Measurements from ENCODE around the gene GALNT17. TPM values are rescaled to one million over a fixed set of nuclear protein-coding genes. Genes with fewer than 3 reads are reported as not detected.

GALNT17 gene
- total RNA-seq, 2 experiments from 2014 or later, result not detected

DNA sequence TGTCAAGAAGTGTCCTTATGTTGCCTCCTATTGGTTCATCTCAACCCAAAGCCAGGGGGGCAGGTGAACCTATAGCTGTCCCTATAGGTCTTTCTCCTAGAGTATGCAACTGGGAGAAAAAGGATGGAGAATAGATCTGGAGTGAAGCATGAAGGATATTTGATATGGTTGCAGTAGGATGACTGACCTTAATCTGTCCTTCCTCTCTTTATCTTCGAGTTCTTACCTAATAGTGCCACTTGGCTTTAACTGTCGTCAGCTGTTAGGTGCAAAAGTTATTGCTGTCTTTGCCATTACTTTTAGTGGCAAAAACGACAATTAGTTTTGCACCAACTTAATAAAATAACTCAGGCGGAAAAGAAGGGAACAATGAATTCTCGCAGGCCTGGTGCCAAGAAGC is 196.0 kb downstream of the GALNT17 start:
- no peak overlapping the region for H3K27ac Mint-ChIP-seq
- H3K36me3 Mint-ChIP-seq (ENCODE audit: low read depth), result no peaks in the 10 kb centered on the region
- H3K4me3 Mint-ChIP-seq, result no peak overlapping the region
- no peak for DNase-seq
- H3K9me3 Mint-ChIP-seq, result peaks cover 14% of the 10 kb centered on the region
- ChIA-PET CTCF (no interaction called here), POLR2A (no interaction called here)
- no peaks in the 10 kb centered on the region for H3K4me1 Mint-ChIP-seq
- H3K27me3 Mint-ChIP-seq, result no peaks in the 10 kb centered on the region

DNA sequence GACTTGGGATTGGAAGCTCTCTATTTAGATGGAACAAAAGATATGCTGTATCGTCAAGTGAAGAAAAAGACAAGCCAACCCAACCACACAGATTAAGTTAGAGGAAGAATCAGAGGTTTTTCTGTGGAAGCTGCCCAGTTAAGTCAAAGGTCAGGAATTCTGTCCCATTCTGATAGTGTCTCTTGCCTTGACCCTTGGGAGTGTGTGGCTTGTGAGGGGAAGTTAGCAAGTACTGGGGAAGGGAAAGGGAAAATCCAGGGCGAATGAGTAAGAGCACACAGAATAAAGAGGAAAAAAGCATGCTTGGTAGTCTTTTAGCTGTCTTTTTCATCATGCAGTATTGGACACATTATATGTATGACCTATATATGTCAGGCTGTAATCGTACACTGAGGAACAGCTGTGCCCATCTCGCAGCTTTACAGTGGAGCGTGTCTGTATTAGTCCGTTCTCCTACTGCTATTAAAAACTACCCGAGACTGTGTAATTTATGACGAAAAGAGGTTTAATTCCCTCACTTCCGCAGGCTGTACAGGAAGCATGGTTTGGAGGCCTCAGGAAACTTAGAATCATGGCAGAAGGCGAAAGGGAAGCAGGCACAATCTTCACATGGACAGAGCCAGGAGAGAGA is 197.2 kb downstream of the GALNT17 start:
- H3K36me3 Mint-ChIP-seq (ENCODE audit: low read depth), result no peaks in the 10 kb centered on the region
- no peak overlapping the region for H3K4me3 Mint-ChIP-seq
- H3K9me3 Mint-ChIP-seq, result peaks cover 14% of the 10 kb centered on the region
- DNase-seq, result no peak
- ChIA-PET CTCF (no interaction called here), POLR2A (interaction anchor here (0.5 kb wide), 1 partner anchor 737 kb away, joined by 5 read pairs; no protein-coding TSS in a partner anchor)
- no peaks in the 10 kb centered on the region for H3K4me1 Mint-ChIP-seq
- no peaks in the 10 kb centered on the region for H3K27me3 Mint-ChIP-seq
- no peak overlapping the region for H3K27ac Mint-ChIP-seq

DNA sequence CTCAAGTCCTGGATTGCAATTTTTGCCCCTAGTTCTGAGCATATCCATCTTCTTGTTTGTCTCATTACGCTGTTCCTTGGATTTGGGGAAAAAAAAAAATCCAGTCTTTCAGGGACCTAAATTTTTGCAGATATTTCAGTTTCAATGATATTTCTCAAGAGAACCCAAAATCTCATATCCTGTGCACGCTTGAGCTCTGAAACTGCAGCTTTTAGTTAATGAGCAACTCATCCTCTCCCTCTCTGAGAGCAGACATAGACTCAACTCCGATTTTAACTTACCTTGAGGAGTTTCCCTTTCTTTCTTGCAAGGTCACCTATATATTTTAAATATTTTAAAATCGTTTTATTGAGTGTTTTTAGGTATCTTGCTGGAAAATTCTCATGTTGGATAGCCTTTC is 200.3 kb downstream of the GALNT17 start:
- no peaks in the 10 kb centered on the region for H3K36me3 Mint-ChIP-seq (ENCODE audit: low read depth)
- H3K4me3 Mint-ChIP-seq, result no peak overlapping the region
- ChIA-PET POLR2A (no interaction called here), CTCF (no interaction called here)
- H3K27ac Mint-ChIP-seq, result no peak overlapping the region
- H3K4me1 Mint-ChIP-seq, result no peaks in the 10 kb centered on the region
- H3K9me3 Mint-ChIP-seq, result peaks cover 18% of the 10 kb centered on the region
- no peaks in the 10 kb centered on the region for H3K27me3 Mint-ChIP-seq
- DNase-seq, result no peak

DNA sequence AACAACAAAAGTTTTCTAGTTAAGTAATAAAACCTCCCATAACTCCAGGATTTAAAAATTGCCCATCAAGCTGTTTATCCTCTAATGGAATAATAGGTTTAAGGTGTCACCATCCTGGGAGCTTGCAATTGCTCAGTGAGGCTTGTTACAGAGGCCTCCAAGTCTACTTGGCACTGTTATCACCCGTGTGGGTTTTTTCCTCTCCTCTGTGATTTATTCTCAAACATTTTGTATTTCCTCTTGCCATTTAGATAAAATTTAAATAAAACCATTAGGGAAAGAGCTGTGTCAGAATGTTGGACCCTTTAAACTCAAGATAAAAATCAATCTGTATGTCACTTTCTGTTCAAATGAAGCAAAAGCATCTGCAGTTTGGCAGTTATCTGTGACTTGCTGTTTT is 202.6 kb downstream of the GALNT17 start:
- peaks cover 25% of the 10 kb centered on the region for H3K9me3 Mint-ChIP-seq
- ChIA-PET POLR2A (no interaction called here), CTCF (no interaction called here)
- no peak overlapping the region for H3K4me3 Mint-ChIP-seq
- no peak for DNase-seq
- no peaks in the 10 kb centered on the region for H3K36me3 Mint-ChIP-seq (ENCODE audit: low read depth)
- no peaks in the 10 kb centered on the region for H3K27me3 Mint-ChIP-seq
- H3K27ac Mint-ChIP-seq, result no peak overlapping the region
- no peaks in the 10 kb centered on the region for H3K4me1 Mint-ChIP-seq

DNA sequence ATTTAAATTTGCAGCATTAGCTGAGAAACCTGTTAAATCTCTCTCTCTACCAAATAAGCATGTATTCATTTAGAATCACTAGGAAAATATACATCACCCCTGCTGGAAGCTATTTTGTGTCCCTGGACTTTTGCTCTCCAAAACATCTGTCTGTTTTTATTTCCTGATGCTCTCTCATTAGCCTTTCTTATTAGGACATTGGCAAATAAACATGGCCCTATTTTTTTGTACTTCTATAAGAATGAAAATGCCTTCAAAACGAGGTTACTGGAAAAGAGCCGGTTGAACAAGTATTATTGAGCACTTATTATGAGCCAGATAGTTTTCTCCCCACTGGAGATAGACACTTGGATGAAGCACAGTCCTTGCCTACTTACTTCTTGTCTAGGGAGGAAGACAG is 206.9 kb downstream of the GALNT17 start:
- H3K9me3 Mint-ChIP-seq, result peaks cover 18% of the 10 kb centered on the region
- no peak for DNase-seq
- no peak overlapping the region for H3K4me3 Mint-ChIP-seq
- CTCF ChIA-PET, result no interaction called here
- POLR2A ChIA-PET, result no interaction called here
- no peaks in the 10 kb centered on the region for H3K27me3 Mint-ChIP-seq
- H3K27ac Mint-ChIP-seq, result no peak overlapping the region
- H3K36me3 Mint-ChIP-seq (ENCODE audit: low read depth), result no peaks in the 10 kb centered on the region
- H3K4me1 Mint-ChIP-seq, result no peaks in the 10 kb centered on the region

DNA sequence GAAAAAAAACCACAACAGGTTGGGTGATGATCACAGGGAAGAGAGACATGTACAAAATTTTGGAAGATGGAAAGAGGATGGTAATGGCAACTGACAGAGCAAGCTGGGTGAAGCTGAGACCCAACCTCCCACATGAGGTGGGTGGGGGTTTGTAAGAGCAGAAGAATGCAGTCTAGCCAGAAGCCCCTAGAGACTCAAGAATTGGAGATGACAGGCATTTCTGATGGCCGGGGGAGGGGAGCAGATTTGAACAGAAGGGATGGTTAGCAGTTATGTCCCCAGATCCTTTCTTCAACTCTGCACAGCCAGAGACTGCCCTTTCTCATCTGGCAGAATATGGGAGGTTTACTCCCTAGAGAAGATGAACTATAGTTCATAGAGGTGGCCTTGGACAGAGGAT is 208.0 kb downstream of the GALNT17 start:
- H3K27ac Mint-ChIP-seq, result no peak overlapping the region
- H3K27me3 Mint-ChIP-seq, result no peaks in the 10 kb centered on the region
- H3K9me3 Mint-ChIP-seq, result peaks cover 18% of the 10 kb centered on the region
- ChIA-PET POLR2A (no interaction called here), CTCF (no interaction called here)
- H3K4me1 Mint-ChIP-seq, result no peaks in the 10 kb centered on the region
- DNase-seq, result no peak
- H3K4me3 Mint-ChIP-seq, result no peak overlapping the region
- no peaks in the 10 kb centered on the region for H3K36me3 Mint-ChIP-seq (ENCODE audit: low read depth)

DNA sequence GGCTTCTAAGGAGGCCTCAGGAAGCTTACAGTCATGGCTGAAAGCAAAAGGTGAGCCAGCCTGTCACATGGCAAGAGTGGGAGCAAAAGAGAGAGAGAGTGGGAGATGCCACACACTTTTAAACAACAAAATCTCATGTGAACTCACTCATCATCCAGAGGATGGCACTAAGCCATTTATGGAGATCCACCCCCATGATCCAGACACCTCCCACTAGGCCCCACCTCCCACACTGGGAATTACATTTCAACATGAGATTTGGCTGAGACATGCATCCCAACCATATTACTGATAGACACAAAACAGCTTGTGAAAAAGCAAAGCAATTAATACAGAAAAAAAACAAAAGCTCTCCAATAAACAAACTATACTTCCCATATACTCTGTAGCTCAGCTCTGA is 210.3 kb downstream of the GALNT17 start:
- POLR2A ChIA-PET, result no interaction called here
- CTCF ChIA-PET, result no interaction called here
- H3K36me3 Mint-ChIP-seq (ENCODE audit: low read depth), result no peaks in the 10 kb centered on the region

DNA sequence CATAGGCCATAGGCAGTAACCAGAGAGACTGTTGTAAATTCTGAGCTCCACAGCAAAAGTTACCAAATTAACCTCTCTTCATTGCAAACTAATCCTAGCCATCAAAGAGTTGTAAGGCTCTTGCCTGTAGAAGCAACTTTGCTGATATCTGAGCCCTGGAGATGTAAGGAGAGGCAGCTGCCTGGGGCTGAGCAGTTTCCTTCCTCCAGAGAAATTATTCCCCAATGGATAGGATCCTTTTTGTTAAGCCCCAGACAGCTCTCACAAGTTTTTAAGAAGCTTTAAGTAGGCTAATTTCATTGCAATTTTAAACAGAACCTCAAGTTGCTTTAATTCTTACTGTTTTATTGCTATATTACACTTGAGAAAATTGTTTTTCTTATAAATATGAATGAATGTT is 211.1 kb downstream of the GALNT17 start:
- Mint-ChIP-seq H3K27me3 (no peaks in the 10 kb centered on the region), H3K27ac (no peak overlapping the region), H3K36me3 (ENCODE audit: low read depth) (no peaks in the 10 kb centered on the region), H3K4me3 (no peak overlapping the region), H3K4me1 (no peaks in the 10 kb centered on the region), H3K9me3 (peaks cover 15% of the 10 kb centered on the region)
- no peak for DNase-seq
- ChIA-PET CTCF (no interaction called here), POLR2A (no interaction called here)

More for the DNA sequence above, 210.3 kb downstream of the GALNT17 start:
- Mint-ChIP-seq H3K4me3 (no peak overlapping the region), H3K27ac (no peak overlapping the region), H3K4me1 (no peaks in the 10 kb centered on the region), H3K9me3 (peaks cover 13% of the 10 kb centered on the region), H3K27me3 (no peaks in the 10 kb centered on the region)
- DNase-seq, result no peak

DNA sequence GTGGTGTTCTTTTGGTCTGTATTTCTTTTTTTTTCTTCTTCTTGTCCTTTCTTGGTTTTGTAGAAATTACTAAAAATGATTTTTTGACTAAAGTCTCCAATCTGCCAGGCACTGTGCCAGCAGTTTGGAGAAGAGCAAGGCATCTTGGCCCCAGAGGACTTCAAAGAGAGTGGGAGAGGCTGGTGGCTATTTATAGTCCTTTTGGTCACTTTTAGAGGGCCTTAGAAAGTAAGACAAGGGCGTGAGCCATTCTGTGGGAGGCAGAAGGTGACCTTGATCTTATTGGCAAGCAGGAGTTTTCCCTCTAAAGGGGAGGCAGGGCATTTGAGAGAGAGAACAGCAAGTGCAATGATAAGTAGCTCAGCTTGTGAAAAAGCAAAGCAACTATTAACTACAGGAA is 211.9 kb downstream of the GALNT17 start:
- H3K4me1 Mint-ChIP-seq, result no peaks in the 10 kb centered on the region
- H3K9me3 Mint-ChIP-seq, result peaks cover 18% of the 10 kb centered on the region
- H3K36me3 Mint-ChIP-seq (ENCODE audit: low read depth), result no peaks in the 10 kb centered on the region
- CTCF ChIA-PET, result no interaction called here
- H3K27ac Mint-ChIP-seq, result no peak overlapping the region
- DNase-seq, result no peak
- H3K27me3 Mint-ChIP-seq, result no peaks in the 10 kb centered on the region
- H3K4me3 Mint-ChIP-seq, result no peak overlapping the region
- POLR2A ChIA-PET, result no interaction called here

DNA sequence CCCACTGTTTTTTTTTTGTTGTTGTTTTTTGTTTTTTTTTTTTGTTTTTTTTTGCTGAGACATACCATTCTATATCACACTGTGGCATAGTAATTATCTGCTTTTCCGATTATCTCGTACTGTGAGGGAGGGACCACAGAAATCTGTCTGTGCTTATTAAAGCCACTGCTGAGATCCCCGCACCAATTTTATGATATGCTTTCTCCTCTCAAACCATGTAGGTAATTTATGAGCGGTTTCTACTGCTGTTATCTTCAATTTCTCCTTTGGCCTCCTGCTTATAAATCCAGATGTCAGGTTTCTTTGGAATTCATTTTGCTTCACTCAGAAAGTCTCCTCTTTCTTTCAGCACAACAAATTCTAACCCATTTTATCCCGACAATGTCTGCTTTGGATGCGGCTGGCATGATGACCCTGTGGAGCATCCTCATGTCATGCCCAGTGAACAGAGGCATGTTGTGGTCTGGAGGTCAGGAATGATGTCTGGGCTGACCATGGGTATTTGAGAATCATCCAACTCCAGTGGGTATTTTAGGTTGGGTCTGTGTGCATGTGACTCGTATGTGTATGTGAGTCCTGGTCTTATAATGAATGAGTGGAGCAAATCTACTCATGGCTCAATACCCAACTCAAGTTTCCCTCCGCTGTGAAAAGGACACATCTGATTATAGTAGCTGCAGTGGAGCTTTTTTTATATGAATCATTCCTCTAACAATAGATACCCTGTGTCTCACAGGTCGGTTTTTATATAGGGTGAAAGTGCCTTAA is 213.4 kb downstream of the GALNT17 start:
- Mint-ChIP-seq H3K27ac (no peak overlapping the region), H3K4me1 (no peaks in the 10 kb centered on the region), H3K27me3 (no peaks in the 10 kb centered on the region), H3K4me3 (no peak overlapping the region), H3K9me3 (peaks cover 15% of the 10 kb centered on the region), H3K36me3 (ENCODE audit: low read depth) (no peaks in the 10 kb centered on the region)
- ChIA-PET POLR2A (no interaction called here), CTCF (no interaction called here)
- DNase-seq, result no peak

DNA sequence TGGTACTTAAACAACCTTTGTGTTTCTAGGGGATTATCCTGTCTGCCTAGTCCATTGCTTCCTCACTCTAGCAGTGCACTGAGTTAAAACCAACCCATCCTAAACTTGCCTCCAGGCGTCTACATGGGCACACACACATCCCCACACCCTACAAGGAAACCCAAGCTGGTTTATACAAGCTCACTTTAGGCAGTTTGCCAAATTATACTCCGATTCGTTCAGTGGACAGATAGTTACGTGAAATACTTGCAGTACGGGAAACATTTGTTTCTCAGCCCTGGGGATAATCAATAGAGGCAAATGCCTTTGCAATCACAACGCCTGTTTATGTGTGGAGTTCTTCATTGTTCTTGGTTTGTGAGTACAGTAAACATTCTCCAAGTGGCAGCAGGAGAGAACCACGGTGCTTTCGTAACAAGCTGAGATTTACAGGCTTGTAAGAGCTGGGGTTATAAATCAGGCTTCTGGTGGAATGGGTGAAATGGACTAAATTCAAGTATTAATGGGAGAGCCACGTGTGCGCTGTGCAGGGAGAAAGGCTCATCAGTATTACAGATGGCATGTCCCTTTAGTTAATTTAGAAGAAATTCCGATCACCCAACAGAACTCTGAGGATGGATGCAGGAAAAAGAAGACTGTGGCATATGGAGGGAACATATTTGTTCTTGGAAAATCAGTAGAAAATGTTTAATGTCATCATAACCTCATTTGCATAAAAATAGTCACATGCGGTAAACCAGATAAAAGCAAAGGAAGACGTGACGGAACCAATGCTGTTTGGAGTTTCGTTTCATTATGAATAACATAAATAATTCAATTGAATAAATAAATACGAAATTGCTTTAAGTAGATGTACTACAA is 217.1 kb downstream of the GALNT17 start:
- no peaks in the 10 kb centered on the region for H3K27me3 Mint-ChIP-seq
- H3K36me3 Mint-ChIP-seq (ENCODE audit: low read depth), result no peaks in the 10 kb centered on the region
- no peak overlapping the region for H3K27ac Mint-ChIP-seq
- DNase-seq, result no peak
- peaks cover 12% of the 10 kb centered on the region for H3K9me3 Mint-ChIP-seq
- ChIA-PET POLR2A (no interaction called here), CTCF (no interaction called here)
- H3K4me1 Mint-ChIP-seq, result no peaks in the 10 kb centered on the region
- H3K4me3 Mint-ChIP-seq, result no peak overlapping the region

DNA sequence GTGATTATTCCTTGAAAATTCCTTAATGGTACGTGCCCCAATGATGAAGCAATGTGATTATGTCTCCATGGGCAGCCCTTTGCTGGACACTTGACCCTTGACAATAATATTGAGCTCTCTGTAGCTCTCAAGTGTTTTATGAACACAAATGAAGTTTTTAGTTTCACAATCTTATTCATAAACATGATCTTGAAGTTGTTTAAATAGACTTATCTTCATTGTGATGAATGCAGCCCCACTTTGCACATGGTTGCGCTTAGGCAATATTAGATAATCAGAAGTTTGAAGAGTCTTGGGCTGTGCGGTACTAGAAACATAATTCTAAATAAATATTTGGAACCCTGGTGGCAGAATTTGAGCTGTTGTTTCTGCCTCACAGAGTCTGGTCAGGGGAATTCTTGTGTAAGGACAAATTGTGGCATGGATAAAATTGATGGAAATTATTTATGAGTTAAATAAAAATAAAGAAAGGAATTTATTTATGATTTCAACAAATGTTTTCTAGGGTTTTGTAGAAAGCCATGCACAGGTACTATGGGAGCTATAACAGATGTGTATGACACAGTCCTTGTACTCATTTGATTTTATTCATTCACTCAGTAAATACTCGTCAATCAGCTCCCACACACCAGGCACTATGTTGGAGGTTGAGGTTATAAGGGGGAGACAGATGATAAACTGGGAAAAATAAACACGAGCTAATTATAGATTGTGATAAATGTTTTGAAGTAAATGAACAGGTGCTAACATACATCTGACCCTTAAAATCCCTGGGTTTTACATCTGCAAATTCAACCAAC is 217.9 kb downstream of the GALNT17 start:
- DNase-seq, result no peak
- Mint-ChIP-seq H3K36me3 (ENCODE audit: low read depth) (no peaks in the 10 kb centered on the region), H3K27me3 (no peaks in the 10 kb centered on the region), H3K4me1 (no peaks in the 10 kb centered on the region), H3K4me3 (no peak overlapping the region), H3K27ac (no peak overlapping the region), H3K9me3 (peaks cover 12% of the 10 kb centered on the region)
- ChIA-PET POLR2A (no interaction called here), CTCF (no interaction called here)

DNA sequence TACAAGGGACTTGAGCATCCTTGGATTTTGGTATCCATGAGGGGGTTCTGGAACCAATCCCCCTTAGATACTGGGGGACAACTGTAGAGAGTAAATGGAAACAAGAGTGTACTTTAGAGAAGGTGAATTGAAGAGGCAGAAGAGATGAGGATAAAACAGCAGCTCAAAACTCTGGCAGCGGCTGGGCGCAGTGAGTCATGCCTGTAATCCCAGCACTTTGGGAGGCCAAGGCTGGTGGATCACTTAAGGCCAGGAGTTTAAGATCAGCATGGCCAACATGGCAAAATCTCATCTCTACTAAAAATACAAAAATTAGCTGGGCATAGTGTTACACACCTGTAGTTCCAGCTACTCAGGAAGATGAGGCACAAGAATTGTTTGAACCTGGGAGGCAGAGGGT is 218.7 kb downstream of the GALNT17 start:
- ChIA-PET POLR2A (no interaction called here), CTCF (no interaction called here)
- Mint-ChIP-seq H3K9me3 (peaks cover 12% of the 10 kb centered on the region), H3K27ac (no peak overlapping the region), H3K36me3 (ENCODE audit: low read depth) (no peaks in the 10 kb centered on the region), H3K4me1 (no peaks in the 10 kb centered on the region), H3K27me3 (no peaks in the 10 kb centered on the region), H3K4me3 (no peak overlapping the region)
- no peak for DNase-seq

All from activated CD4-positive, alpha-beta memory T cell treated with anti-CD3 and anti-CD28 coated beads, Interleukin-2, amount 10 ng/mL, durations not matched to agents 7 days and 5 days (primary cell).